Omental fat pad (tissue), 4 donors: ENCODE data around the gene RPL28. TPM values are rescaled to one million over a fixed set of nuclear protein-coding genes. Genes with fewer than 3 reads are reported as not detected.
"Not testable (repeated sequence)": the region's sequence is repeated elsewhere in the genome, so short reads cannot be mapped to it uniquely, and the experiment has no call there.

Experiments
- ATAC-seq: fragments of 150-250 bp; one replicate; pipeline ENCODE4 v1.9.1; 2016; ENCODE audit warnings: mild to moderate bottlenecking, moderate library complexity; ENCODE audit not compliant: low FRiP score
- DNase-seq: peaks from one replicate; pipeline ENCODE4 v3.0.0-alpha.2; 2019; ENCODE audit warnings: low spot score
- total RNA-seq, 4 donors: library from RNA; depleted of rRNA; stranded (reverse); fragments of >200 nt; gene quantifications; one replicate each; pipeline ENCODE4 v1.1.0, GENCODE V29; 2016
- TF ChIP-seq, protein P1 (sequence below), 3 donors: fragments of 450-650 bp; IDR thresholded peaks; one replicate each; pipeline ENCODE4 v1.5.1; 2016 to 2017; ENCODE audit warnings: antibody characterized with exemption in 3 of 3, mild to moderate bottlenecking in 3 of 3, moderate library complexity in 2 of 3

RPL28 gene
- total RNA-seq, 4 donors from 2014 or later, result 490 to 747 (median 555) TPM

DNA sequence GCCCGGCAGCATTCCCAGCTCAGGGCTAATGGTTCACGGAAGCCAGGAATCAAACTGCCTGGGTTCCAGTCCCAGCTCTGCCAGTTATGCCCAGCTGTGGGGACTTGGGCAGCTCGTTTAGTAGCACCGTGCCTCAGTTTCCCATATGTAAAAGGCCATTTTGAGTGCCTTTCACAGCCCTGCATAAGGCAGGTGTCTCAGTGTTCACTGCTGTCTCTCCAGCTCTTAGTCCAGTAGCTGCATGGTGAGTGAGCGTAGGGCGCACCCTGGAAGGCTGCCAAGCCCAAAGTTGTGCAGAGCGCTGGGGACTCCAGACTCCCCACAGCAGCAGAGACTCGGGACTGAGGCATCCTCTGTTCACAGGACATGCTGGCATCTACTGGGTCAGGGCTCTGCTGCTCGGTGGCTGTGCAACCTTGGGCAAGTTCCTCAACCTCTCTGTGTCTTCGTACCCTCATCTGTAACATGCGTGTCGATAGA, 5.5 kb downstream of the RPL28 start:
- DNase-seq (no peak), ATAC-seq (no peak)
- TF ChIP-seq, protein P1, sequence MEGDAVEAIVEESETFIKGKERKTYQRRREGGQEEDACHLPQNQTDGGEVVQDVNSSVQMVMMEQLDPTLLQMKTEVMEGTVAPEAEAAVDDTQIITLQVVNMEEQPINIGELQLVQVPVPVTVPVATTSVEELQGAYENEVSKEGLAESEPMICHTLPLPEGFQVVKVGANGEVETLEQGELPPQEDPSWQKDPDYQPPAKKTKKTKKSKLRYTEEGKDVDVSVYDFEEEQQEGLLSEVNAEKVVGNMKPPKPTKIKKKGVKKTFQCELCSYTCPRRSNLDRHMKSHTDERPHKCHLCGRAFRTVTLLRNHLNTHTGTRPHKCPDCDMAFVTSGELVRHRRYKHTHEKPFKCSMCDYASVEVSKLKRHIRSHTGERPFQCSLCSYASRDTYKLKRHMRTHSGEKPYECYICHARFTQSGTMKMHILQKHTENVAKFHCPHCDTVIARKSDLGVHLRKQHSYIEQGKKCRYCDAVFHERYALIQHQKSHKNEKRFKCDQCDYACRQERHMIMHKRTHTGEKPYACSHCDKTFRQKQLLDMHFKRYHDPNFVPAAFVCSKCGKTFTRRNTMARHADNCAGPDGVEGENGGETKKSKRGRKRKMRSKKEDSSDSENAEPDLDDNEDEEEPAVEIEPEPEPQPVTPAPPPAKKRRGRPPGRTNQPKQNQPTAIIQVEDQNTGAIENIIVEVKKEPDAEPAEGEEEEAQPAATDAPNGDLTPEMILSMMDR (IDR thresholded peaks at IDR 0.05), result no peak

DNA sequence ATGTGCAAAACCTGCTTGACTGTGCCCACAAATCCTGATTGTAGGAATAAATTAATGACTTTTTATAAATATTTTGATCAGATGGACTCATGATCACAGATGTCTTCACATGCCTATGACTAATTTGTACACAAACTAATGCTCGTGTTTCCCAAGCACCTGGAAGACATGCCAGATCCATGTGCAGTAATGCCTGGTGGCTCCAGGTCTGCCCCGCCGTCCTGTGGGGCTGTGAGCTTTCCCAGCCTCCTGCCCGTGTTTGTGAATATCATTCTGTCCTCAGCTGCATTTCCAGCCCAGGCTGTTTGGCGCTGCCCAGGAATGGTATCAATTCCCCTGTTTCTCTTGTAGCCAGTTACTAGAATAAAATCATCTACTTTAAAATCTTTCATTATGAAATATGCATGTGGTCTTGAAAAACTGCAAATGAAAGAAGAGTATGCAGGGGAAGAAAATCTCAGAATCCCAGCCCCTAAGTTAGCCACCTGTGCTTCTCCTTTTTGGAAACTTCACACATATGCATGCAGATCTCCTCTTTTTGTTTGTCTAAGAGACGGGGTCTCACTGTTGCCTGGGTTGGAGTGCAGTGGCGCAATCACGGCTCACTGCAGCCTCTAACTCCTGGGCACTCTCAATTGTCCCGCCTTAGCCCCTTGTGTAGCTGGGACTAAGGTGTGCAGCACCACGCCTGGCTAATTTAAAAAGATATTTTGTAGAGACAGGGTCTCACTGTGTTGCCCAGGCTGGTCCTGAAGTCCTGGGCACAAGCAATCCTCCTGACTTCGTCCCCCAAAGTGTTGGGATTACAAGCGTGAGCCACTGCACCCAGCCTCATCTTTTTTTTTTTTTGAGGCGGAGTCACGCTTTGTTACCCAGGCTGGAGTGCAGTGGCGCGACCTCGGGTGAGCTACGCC, 6.2 kb downstream of the RPL28 start:
- DNase-seq (no peak), ATAC-seq (no peak)
- TF ChIP-seq, protein P1 (IDR thresholded peaks at IDR 0.05), result no peak

DNA sequence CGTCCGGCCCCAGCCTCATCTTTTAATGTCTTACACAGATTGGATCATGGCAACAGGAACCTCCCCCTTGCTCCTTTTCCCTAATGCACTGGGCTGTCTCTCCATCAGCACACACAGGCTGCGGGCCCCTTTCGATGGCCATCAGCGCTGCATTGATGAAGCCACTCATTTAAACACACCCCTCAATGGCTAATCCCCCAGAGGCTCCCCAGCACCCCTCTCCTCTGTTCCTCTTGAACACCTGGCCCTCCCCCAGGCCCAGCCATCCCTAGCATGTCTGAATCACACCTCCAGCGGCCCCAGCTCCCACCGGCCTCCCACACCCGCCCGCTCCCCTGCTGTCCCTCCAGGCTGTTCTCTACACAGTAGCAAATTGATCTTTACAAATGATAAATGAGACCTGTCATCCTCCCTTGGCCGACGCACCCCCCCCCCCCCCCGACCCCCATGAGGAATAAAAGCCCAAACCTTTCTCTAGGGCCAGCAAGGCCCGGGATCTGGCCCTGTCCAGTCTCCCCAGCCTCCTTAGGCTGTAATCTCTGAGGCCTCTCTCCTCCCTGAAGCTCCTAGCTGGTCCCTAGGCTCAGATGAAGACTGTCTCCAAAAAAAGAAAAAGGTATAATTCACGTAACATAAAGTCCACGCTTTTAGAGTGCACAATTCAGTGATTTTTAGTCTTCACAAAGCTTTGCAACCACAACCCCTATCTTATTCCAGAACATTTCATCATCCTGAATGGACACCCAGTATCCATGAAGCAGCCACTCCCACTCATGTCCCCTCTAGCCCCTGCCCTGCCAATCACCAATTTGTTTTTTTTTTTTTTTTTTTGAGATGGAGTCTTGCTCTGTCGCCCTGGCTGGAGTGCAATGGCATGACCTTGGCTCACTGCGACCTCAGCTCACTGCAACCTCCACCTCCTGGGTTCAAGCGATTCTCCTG, 7.4 kb downstream of the RPL28 start:
- ATAC-seq, result no peak
- TF ChIP-seq, protein P1 (IDR thresholded peaks at IDR 0.05), result no peak
- DNase-seq, result no peak

DNA sequence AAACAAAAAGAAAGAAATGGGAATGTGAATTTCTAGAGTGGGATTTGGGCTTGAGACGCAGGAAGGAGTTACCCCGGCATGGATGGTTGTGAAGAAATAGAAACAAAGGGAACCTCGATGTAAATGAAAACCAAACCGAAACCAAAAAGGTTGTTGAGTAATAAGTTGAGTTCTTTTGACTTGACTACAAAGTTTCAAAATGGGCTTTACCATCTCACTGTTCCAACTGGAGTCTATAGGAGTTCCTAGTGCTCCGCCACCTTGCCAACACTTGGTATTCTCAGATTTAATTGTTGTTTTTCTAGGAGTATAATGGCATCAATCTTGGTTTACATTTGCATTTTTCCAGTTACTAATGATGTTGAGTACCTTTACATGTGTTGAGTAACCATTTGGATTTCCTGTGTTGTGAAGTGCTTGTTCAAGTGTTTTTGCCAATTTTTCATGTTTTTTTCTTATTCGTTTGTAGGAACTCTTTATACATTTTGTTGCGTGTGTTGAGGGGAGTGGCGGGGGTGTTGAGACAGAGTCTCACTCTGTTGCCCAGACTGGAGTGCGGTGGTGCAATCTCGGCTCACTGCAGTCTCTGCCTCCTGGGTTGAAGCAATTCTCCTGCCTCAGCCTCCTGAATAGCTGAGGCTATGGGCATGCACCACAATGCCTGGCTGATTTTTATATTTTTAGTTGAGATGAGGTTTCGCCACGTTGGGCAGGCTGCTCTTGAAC, 12.6 kb downstream of the RPL28 start:
- DNase-seq, result no peak
- TF ChIP-seq, protein P1 (IDR thresholded peaks at IDR 0.05), result no peak

DNA sequence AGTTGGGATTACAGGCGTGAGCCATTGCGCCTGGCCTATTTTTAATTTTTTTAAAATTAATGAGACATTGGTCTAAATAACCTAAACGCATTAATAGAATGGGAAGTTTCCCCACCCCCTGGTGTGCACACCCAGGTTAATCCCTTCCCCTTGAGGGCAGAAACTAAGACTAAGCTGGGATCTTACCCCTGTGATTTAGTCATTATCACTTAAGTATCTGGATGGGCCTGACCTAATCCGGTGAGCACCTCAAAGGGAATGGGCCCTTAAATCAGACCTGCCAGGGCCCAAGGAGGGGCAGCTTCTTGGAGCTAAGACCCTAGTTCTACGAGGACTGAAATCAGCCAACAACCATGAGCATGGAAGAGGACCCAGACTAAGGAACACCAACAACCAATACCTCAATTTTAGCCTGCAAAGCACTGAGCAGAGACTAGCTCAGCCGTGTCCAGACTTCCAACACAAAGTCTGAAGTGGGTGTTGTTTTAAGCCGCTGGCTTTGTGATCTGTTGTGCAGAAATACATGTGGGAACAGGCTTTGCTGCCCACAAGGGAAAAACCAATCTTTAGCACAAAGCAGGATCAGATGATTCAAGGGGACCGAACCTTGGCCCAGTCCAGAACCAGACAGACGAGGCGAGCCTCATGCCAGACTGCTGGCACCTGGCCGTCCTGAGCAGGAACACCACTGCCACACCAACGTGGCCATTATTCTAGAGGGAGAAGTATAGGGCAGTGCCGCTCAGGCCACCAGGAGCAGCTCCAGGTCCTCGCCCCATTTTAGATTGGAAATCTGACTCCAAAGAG, 14.8 kb downstream of the RPL28 start:
- DNase-seq (no peak), ATAC-seq (no peak)
- TF ChIP-seq, protein P1 (IDR thresholded peaks at IDR 0.05), result no peak

More for the DNA sequence above, 12.6 kb downstream of the RPL28 start:
- no peak for ATAC-seq

DNA sequence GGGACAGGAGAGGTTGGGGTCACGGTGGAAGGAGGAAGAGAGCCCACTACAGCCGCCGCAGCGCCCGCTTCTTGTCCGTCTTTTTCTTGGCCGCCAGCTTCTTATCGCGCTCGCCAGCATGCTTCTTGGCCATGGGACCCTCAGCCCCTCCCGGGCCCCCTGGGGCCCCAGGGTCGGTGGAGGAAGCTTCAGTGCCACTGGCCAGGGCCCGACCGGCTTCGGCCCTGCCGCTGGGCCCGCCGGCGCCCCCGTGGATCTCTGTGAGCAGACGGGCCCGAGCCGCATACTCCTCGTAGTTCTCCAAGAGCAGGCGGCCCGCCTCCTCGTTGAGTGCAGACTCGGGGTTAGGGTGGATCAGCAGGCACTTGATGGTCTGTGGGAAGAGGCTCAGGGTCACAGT, 15.7 kb downstream of the RPL28 start:
- not testable (repeated sequence) for ATAC-seq, DNase-seq
